ENCODE results near the gene SUV39H2.

DNA sequence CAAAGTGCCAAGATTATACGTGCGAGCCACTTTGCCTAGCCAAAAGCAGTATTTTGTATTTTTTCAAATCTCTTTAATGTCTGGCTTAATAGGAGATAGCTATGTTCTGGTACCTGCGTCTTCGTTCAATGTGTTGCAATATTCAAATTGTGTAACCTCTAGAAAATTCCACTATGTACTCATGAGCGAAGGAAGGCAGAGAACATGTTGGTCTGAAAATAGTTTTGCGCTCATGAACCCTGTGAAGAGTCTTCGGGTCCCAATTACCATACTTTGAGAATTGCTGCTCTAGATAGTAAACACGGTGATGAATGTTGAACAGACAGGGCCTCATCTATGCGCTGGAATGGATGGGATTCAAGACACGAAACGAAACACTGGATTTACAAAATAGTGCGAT lies 2.7 kb upstream of the SUV39H2 start:
- TF ChIP-seq, protein P1, sequence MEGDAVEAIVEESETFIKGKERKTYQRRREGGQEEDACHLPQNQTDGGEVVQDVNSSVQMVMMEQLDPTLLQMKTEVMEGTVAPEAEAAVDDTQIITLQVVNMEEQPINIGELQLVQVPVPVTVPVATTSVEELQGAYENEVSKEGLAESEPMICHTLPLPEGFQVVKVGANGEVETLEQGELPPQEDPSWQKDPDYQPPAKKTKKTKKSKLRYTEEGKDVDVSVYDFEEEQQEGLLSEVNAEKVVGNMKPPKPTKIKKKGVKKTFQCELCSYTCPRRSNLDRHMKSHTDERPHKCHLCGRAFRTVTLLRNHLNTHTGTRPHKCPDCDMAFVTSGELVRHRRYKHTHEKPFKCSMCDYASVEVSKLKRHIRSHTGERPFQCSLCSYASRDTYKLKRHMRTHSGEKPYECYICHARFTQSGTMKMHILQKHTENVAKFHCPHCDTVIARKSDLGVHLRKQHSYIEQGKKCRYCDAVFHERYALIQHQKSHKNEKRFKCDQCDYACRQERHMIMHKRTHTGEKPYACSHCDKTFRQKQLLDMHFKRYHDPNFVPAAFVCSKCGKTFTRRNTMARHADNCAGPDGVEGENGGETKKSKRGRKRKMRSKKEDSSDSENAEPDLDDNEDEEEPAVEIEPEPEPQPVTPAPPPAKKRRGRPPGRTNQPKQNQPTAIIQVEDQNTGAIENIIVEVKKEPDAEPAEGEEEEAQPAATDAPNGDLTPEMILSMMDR (IDR thresholded peaks at IDR 0.05) = no peak
- TF ChIP-seq ZFX (IDR thresholded peaks at IDR 0.05; ENCODE audit: borderline replicate concordance) = no peak

All from 22Rv1 (cell line).